RWPE2 (cell line): ENCODE data around the gene GRK2.

Source experiments
- ATAC-seq: fragments of 200-7000 bp; cut with Tn5 transposase; 3 replicates; pipeline ENCODE4 v1.9.1; 2021; ENCODE audit warnings: low read depth
- DNase-seq: peaks from one replicate; pipeline ENCODE4 v3.0.0-alpha.2; 2020; ENCODE audit warnings: low spot score
- H3K27ac ChIP-seq: fragments of 450-650 bp; 2 replicates; pipeline ENCODE4 v1.5.1; 2017; ENCODE audit warnings: mild to moderate bottlenecking; ENCODE audit not compliant: poor library complexity, severe bottlenecking
- H3K27me3 ChIP-seq: fragments of 250-450 bp; sonication (Bioruptor Pico); 2 replicates; pipeline ENCODE4 v1.5.1; 2021; ENCODE audit warnings: mild to moderate bottlenecking, moderate library complexity; ENCODE audit not compliant: insufficient read depth, poor library complexity, severe bottlenecking
- H3K36me3 ChIP-seq: fragments of 250-450 bp; sonication (Bioruptor Pico); 2 replicates; pipeline ENCODE4 v1.5.1; 2020; ENCODE audit warnings: low read depth, mild to moderate bottlenecking, moderate library complexity
- H3K4me1 ChIP-seq: fragments of 250-450 bp; sonication (Bioruptor Pico); 2 replicates; pipeline ENCODE4 v1.5.1; 2021; ENCODE audit warnings: mild to moderate bottlenecking, moderate library complexity; ENCODE audit not compliant: insufficient read depth, poor library complexity, severe bottlenecking
- H3K4me3 ChIP-seq: fragments of 250-450 bp; sonication (Bioruptor Pico); 2 replicates; pipeline ENCODE4 v1.5.1; 2021; ENCODE audit warnings: mild to moderate bottlenecking, moderate library complexity; ENCODE audit not compliant: severe bottlenecking
- H3K9me3 ChIP-seq: fragments of 250-450 bp; sonication (Bioruptor Pico); 2 replicates; pipeline ENCODE4 v1.5.1; 2021; ENCODE audit warnings: mild to moderate bottlenecking, moderate library complexity; ENCODE audit not compliant: severe bottlenecking
- CTCF ChIP-seq: fragments of 450-650 bp; IDR thresholded peaks from one replicate; pipeline ENCODE4 v1.5.1; 2017; ENCODE audit warnings: mild to moderate bottlenecking, moderate library complexity; ENCODE audit not compliant: poor library complexity, severe bottlenecking

Gene GRK2

GRCh38 chr11:67278939-67279588 is 12.8 kb downstream of the GRK2 start:
- Histone ChIP-seq H3K4me3 (no peak overlapping the region), H3K36me3 (peaks cover 59% of the 10 kb centered on the region), H3K27ac (no peak overlapping the region), H3K9me3 (no peaks in the 10 kb centered on the region), H3K27me3 (no peaks in the 10 kb centered on the region), H3K4me1 (peaks cover 12% of the 10 kb centered on the region)
- ATAC-seq: no peak
- DNase-seq: no peak
- no peak for TF ChIP-seq CTCF

GRCh38 chr11:67279589-67280340 is 13.5 kb downstream of the GRK2 start:
- DNase-seq (no peak), ATAC-seq (no peak)
- no peak for TF ChIP-seq CTCF
- no peak overlapping the region for H3K27ac ChIP-seq
- no peaks in the 10 kb centered on the region for H3K27me3 ChIP-seq
- peaks cover 12% of the 10 kb centered on the region for H3K4me1 ChIP-seq
- no peak overlapping the region for H3K4me3 ChIP-seq
- H3K36me3 ChIP-seq: peaks cover 61% of the 10 kb centered on the region
- H3K9me3 ChIP-seq: no peaks in the 10 kb centered on the region

GRCh38 chr11:67280341-67280787 is 14.1 kb downstream of the GRK2 start:
- H3K4me3 ChIP-seq: no peak overlapping the region
- H3K4me1 ChIP-seq: peaks cover 12% of the 10 kb centered on the region
- DNase-seq: no peak
- no peak for TF ChIP-seq CTCF
- no peak overlapping the region for H3K27ac ChIP-seq
- no peaks in the 10 kb centered on the region for H3K27me3 ChIP-seq
- no peaks in the 10 kb centered on the region for H3K9me3 ChIP-seq
- ATAC-seq: no peak
- peaks cover 60% of the 10 kb centered on the region for H3K36me3 ChIP-seq

GRCh38 chr11:67280788-67281551 is 14.7 kb downstream of the GRK2 start:
- ATAC-seq (no peak), DNase-seq (peak; percentile 66)
- Histone ChIP-seq H3K36me3 (peaks cover 61% of the 10 kb centered on the region), H3K4me1 (peaks cover 12% of the 10 kb centered on the region), H3K4me3 (no peak overlapping the region), H3K27ac (no peak overlapping the region), H3K9me3 (no peaks in the 10 kb centered on the region), H3K27me3 (no peaks in the 10 kb centered on the region)
- TF ChIP-seq CTCF: no peak
